HG02981 (cell line): ENCODE results near the gene EBF4.
"Not testable (repeated sequence)": the region's sequence is repeated elsewhere in the genome, so short reads cannot be mapped to it uniquely, and the experiment has no call there.

Experiments used
- ATAC-seq: cut with Tn5 transposase; IDR thresholded peaks from one replicate; pipeline ENCODE4 v1.9.1; 2021; ENCODE audit warnings: mild to moderate bottlenecking, moderate library complexity; ENCODE audit not compliant: unreplicated experiment

The EBF4 gene

DNA sequence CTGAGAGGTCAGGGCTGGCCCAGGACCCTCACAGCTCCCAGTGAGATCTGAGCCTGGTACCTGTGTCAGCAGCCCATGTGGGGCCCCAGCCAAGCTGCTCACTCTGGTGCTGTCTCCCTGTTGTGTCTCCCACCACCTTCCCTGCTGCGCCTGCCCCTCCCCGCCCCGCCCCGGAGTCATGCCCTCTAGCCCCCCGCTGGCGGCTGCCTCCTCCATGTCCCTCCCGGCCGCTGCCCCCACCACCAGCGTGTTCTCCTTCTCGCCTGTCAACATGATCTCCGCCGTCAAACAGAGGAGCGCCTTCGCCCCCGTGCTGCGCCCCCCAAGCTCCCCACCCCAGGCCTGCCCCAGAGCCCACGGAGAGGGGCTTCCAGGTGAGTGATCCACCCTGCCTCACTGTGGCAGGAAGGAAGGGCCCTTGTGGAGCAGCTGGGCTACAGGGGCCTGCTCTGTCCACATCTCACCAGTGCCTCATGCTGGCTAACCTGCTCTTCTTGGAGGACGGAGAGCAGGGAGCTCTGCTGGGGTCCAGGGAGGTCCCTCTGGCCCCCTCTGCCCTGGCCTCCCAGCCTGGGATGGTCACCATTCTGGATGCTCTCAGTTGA lies 63.0 kb downstream of the EBF4 start:
- no peak for ATAC-seq

DNA sequence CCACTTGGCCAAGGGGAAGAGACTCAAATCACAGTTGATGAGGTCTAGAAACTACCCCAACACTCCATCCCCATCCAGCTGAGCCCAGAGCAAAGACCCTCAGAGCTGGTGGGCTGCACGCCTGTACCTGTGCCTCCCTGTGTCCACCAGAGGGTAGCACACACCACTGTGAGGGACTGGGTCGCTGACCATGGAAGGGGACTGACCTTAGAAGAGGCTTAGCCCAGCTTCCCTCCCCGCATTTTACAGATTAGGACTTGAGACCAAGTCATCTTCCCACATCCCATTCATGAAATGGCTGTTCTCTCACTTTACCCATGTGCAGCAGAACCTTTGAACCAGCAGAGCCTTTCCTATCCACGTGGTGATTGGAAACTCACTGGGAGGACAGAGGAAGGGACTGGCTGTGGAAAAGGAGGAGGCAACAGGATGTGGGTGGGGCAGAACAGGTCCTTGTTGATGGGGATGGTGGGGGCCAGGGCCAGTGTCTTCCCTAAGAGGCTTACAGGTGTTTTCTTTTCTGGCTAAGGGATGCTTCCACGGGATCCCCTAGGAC lies 63.6 kb downstream of the EBF4 start:
- no peak for ATAC-seq

DNA sequence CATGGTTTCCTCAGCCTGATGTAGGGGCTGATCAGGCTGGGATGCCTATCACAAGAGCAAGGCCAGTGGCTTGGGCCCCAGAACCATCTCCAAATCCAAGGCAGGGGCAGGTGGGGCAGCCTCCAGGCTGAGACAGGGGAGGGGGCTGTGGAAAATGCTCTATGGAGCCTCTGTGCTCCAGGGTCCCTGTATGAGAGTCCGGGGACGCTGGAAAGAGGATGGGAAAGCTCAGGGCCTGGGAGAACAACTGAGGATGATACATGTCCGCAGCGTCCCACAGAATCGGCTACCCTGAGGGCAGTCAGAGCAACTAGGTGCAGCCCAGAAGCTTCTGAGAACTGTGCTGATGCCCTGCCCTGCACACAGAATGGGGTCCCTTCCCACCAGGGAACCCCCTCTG lies 64.4 kb downstream of the EBF4 start:
- ATAC-seq = no peak

GRCh38 chr20:2757969-2758368 lies 65.4 kb downstream of the EBF4 start:
- ATAC-seq = no peak

DNA sequence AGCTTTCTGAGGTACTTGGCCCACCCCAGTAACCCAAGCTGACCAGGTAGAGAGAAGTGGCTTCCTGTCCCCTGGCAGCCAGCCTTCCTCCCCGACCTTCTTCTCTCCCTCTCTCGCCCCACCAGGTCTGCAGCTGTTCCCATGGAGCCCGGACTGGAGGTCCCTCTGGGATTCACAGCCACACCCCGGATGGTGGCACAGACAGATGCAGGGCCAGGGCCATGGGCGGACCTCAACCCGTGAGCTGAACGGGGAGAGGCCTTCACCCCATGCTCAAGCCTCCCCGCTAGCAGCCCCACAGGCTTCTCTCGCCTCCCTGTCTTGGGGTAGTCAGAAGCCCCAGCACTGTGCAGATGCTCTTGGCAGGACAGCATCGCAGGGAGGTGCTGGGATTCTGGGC lies 66.6 kb downstream of the EBF4 start:
- no peak for ATAC-seq

DNA sequence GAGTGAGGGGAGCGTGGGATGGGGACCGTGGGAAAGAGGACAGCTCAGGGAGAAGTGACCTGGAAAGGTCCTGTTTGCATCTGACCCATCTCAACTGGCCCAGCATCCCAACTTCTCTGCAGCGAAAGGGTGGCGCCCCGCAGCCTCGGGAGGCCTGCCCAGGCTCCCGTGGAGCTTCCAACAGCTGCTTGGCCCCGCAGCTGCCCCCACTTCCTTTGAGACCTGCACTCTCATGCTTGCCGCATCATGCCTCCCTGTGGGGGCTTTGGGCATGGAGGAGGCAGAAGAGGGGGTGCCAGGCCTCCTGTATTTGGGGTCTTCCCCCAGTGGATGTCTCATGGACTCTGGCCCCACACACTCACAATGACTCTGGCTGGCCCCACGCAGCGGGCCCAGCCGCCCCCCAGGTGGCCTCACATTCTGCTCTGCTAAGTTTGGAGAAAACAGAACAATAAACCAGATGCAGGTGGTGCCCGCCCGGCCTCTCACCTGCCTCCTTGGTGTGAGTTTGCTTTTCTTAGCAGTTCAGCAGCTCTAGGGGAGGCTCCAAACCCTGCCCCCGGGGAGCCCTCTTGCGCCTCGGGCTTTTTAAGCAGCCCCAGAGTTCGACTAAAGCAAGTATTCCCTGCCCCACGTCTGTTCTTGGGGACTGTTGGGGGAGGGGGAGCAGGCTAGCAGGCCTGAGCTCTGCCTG lies 67.2 kb downstream of the EBF4 start:
- no peak for ATAC-seq

DNA sequence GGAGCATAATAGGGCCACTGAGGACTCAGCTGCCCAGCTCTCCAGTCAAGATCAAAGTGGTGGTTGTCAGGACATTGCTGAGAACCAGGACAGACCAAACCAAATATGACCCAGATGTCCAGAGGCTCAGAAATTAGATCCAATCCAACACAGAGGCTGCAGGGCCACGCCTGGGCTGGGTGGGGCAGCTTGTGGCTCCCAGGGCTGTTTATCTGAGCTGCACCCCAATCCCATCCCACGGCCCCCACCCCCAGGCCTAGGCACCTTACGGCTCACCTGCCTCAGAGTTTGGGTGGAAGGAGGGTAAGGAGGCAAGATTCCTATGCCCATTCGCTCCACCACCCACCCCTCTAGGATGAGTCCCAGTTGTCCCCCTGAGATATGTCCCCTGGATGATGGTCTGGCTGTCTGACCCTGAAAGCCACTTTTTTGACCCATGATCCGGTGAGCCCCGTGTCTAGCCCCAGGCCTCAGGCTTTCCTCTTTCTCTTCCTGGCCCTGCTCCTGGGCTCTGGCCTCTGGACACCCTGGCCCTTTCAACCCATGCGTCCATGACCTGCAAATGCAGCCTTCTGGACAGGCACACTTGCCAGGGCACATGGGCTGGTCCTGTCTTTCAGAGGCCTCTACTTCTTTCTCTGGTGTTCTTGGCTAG lies 67.8 kb downstream of the EBF4 start:
- no peak for ATAC-seq

GRCh38 chr20:2760952-2761305 lies 68.3 kb downstream of the EBF4 start:
- ATAC-seq = no peak

DNA sequence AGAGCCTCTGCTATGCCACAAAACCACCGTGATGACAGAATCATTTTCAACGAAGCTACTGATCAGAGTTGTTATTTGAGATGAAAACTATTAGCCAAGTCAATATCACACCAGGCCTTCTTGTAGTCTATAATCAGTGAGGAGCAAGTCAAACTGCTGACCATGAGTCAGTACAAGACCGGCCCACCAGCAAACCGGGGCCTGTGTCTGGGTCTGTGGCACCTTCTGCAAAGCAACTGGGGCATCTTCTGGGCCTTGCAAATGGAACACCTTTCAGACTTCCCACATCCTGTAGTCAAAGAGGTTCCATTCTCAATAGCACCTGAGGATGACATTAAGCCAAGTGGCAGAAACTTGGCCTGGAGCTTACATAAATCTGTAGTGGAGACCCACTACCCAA lies 69.3 kb downstream of the EBF4 start:
- ATAC-seq = no peak

GRCh38 chr20:2762578-2763131 lies 70.1 kb downstream of the EBF4 start:
- no peak for ATAC-seq

DNA sequence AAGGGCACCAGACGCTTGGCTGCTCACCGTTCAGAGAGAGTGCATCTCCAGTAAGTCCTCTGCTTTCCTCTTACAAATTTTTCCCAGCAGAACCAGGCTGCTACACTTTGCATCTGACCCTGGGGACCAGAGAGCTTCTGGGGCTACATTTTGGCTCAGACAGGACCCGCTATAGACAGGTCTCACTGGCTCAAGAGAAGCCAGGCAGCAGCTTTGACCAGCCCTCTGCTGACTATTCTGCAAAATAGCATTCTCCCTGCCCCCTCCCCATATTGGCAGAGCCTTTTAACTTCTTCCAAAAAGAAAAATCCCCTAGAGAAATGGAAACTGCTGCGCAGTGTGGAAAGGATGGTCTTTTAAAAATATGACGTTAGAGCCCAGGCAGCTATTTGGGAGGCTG lies 70.6 kb downstream of the EBF4 start:
- no peak for ATAC-seq

- no peak for ATAC-seq
Observed at GRCh38 chr20:2767768-2768631, 75.4 kb downstream of the EBF4 start.

GRCh38 chr20:2768632-2769015 lies 76.0 kb downstream of the EBF4 start:
- no peak for ATAC-seq

DNA sequence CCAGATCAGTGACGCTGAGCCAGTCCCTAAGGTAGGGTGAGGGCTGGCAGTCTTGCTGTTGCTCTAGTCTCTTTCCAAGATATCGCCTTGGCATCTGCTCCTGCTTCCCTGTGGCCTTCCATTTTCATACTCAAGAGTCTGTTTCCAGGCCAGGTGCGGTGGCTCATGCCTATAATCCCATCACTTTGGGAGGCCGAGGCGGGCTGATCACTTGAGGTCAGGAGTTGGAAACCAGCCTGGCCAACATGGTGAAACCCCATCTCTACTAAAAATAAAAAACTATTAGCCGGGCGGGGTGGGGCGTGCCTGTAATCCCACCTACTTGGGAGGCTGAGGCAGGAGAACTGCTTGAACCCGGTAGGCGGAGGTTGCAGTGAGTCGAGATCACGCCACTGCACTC lies 77.5 kb downstream of the EBF4 start:
- not testable (repeated sequence) for ATAC-seq

DNA sequence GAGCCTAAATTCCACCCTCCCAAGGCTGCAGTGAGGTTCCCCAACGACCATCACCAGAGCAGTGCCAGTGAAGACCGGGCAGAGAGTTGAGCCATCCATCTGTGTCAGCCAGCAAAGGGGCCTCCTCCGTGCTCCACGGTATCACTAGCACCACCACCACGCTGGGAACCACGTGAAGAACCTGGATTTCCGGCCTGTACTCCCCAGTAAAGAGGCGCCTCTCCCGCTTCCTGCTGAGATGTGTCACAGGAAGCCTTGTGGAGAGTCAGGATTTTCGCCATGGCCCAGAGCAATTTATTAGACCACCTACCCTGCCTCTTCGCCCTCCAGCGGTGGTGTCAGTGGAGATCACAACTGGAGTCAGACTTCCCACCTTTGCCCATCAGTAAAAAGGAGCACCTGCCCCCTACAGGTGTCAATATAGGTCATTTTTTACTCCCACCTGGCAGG lies 79.1 kb downstream of the EBF4 start:
- ATAC-seq = no peak

DNA sequence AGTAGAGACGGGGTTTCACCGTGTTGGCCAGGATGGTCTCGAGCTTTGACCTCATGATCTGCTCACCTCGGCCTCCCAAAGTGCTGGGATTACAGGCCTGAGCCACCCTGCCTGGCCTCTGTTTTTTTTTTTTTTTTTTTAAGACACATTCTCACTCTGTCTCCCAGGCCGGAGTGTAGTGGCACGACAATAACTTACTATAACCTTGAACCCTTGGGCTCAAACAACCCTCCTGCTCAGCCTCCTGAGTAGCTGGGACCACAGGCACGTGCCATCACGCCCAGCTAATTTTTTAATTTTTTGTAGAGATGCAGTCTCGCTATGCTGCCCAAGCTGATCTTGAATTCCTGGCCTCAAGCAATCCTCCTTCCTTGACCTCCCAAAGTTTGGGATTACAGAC lies 81.2 kb downstream of the EBF4 start:
- no peak for ATAC-seq

DNA sequence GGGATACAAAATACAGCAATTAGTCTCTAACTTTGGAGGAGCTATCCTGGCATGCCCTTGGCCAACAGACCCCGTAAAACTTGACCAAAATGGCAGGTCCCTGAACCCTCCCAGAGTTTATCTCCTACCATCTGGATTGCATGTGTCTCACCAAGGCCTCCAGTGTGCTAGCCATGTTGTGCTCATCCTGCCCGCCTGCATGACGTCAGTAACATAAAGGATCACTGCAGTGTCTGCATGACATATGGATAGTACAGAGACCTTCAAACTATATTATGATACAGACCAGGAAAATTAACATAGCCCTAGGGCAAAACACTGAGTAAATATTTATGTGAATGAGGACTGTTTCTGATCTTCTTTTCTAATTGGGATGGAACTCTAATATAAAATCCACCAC lies 82.6 kb downstream of the EBF4 start:
- ATAC-seq = no peak

DNA sequence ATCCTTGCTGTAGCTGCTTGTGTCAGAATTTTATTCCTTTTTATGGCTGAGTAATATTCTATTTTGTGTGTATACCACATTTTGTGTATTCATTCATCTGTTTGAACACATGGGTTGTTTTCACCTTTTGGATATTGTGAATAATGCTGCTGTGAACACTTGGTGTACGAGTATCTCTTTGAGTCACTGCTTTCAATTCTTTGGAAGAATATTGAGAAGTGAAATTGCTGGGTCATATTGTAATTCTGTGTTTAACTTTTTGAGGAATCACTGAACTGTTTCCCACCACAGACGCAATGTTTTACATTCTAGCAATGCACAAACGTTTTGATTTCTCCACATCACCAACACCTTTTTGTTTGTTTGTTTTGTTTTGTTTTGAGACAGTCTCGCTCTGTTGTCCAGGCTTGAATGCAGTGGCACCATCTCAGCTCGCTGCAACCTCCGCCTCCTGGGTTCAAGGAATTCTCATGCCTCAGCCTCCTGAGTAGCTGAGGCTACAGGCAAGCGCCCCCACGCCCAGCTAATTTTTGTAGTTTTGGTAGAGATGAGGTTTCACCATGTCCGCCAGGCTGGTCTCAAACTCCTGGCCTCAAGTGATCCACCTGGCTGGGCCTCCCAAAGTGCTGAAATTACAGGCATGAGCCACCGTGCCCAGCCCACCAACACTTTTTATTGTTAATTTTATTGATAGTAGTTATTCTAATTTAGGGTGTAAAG lies 86.2 kb downstream of the EBF4 start:
- no peak for ATAC-seq

DNA sequence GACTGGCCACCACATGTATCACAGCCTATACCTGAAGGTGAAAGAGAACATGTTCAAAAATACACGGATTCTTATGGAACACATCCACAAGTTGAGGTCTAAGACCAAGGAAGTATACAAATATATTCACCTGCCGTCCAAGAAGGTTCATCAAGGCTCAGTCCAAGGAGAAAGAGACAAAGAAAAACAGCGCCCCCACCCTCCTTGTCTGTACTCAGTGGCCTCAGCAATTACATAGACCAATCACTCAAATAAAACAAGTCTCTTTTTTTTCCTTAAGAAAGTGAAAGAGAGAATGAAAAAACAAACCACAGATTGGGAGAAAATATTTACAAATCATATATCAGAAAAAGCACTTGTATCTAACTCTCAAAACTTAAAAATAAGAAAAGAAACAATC lies 88.4 kb downstream of the EBF4 start:
- ATAC-seq = no peak

GRCh38 chr20:2783908-2784566 lies 91.5 kb downstream of the EBF4 start:
- ATAC-seq = no peak
